Keratinocyte (primary cell): ENCODE data around the gene TNFRSF14.

Source experiments
- EZH2 ChIP-seq: IDR thresholded peaks from one replicate; pipeline ENCODE4 v1.6.1; 2012; ENCODE audit warnings: inconsistent platforms, mild to moderate bottlenecking, low read length, moderate library complexity
- TF ChIP-seq, protein P1 (sequence below), 3 experiments: IDR thresholded peaks in 1 of 3; conservative IDR thresholded peaks in 1 of 3; optimal IDR thresholded peaks in 1 of 3; 2 replicates in 2 of 3; 3 replicates in 1 of 3; pipeline versions ENCODE3 to v1.5.1; 2011; ENCODE audit warnings: low read length in 3 of 3, mild to moderate bottlenecking in 3 of 3, moderate library complexity in 2 of 3, control low read depth in 1 of 3, inconsistent platforms in 1 of 3; ENCODE audit not compliant: insufficient read depth in 2 of 3; ENCODE audit errors: extremely low read depth in 1 of 3

DNA sequence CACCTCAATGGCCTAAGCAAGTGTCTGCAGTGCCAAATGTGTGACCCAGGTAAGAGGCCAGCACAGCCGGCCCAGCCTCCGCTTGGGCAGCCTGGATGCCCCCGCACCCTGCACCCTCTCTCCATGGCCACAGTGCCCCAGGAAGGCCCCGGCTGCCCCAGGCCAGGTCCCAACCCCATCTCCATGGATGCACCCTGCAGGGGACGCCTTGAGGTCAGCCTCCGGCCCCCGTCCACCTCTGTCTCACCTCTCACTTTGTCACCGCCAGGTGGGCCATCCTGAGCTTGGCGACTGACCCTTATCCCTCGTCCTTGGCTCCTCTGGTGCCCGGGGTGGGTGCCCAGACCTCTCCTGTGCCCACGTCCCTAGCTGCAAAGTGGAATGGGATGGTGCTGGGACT lies 2.2 kb downstream of the TNFRSF14 start:
- TF ChIP-seq, protein P1, sequence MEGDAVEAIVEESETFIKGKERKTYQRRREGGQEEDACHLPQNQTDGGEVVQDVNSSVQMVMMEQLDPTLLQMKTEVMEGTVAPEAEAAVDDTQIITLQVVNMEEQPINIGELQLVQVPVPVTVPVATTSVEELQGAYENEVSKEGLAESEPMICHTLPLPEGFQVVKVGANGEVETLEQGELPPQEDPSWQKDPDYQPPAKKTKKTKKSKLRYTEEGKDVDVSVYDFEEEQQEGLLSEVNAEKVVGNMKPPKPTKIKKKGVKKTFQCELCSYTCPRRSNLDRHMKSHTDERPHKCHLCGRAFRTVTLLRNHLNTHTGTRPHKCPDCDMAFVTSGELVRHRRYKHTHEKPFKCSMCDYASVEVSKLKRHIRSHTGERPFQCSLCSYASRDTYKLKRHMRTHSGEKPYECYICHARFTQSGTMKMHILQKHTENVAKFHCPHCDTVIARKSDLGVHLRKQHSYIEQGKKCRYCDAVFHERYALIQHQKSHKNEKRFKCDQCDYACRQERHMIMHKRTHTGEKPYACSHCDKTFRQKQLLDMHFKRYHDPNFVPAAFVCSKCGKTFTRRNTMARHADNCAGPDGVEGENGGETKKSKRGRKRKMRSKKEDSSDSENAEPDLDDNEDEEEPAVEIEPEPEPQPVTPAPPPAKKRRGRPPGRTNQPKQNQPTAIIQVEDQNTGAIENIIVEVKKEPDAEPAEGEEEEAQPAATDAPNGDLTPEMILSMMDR (optimal IDR thresholded peaks at IDR 0.05 in 1 of 3, IDR thresholded peaks at IDR 0.05 in 1 of 3, conservative IDR thresholded peaks at IDR 0.05 in 1 of 3; ENCODE audit: extremely low read depth in 1 of 3, insufficient read depth in 2 of 3, low read length in 3 of 3), result no peak
- TF ChIP-seq EZH2, result no peak
